Measurements from ENCODE around the gene PGBD1. TPM values are rescaled to one million over a fixed set of nuclear protein-coding genes. Genes with fewer than 3 reads are reported as not detected.

The PGBD1 gene
- total and polyA plus RNA-seq, 2 of the 8 experiments (the other 6 are each of a cell fraction or from before 2014, with no cell fraction given), result 2.5 to 9.2 TPM

DNA sequence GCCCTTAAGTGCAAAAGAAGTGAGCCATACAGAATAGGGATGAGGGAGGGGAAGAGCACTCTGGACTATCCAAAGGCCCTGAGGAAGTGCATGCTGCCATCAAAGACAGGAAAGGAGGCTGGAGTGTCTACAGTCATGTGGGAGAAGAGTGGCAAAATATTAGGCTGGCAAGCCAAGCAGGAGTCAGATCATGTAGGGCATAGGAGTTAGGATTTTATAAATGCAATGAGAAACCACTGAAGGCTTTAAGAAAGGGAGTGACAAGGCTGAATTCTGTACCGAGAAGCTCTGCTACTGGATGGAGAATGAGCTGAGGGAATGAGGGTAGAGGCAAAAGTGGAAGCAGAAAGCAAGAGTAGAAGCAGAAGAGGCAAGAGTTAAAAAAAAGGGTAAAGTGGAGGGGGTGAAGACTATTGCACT, 52.2 kb downstream of the PGBD1 start:
- H2BK5ac ChIP-seq (ENCODE audit: low read depth, low read length), result no peak overlapping the region
- H2AFZ ChIP-seq (ENCODE audit: low read length), result no peak overlapping the region
- peaks cover 0 to 8% (median 2%) of the 10 kb centered on the region in 4 experiments; a peak in 3 of 8 replicates for H3K36me3 ChIP-seq (ENCODE audit: control insufficient read depth in 2 of 4, insufficient read depth in 4 of 4, low read length in 3 of 4)
- no peak overlapping the region for H3K14ac ChIP-seq (ENCODE audit: insufficient read length)
- H3K4me3 ChIP-seq (ENCODE audit: extremely low read depth in 1 of 4, insufficient read depth in 2 of 4, low read depth in 3 of 4, low read length in 4 of 4), result no peak overlapping the region
- H2BK120ac ChIP-seq (replicated peaks; ENCODE audit: low read depth, low read length), result no peak overlapping the region
- no peaks in the 10 kb centered on the region for H3K27me3 ChIP-seq (replicated peaks in 1 of 4; ENCODE audit: control insufficient read depth in 3 of 4, extremely low read depth in 1 of 4, insufficient read depth in 3 of 4, low read length in 3 of 4)
- no peak overlapping the region for H3K9ac ChIP-seq (replicated peaks in 1 of 4; ENCODE audit: extremely low read depth in 1 of 4, low read depth in 3 of 4, low read length in 3 of 4)
- no peaks in the 10 kb centered on the region for H3K4me1 ChIP-seq (replicated peaks in 1 of 4; ENCODE audit: control insufficient read depth in 3 of 4, insufficient read depth in 4 of 4, low read length in 3 of 4)
- H2BK20ac ChIP-seq (ENCODE audit: low read length), result no peak overlapping the region
- no peak overlapping the region for H4K5ac ChIP-seq (ENCODE audit: insufficient read length, low read depth, low read length)
- no peak overlapping the region for H4K91ac ChIP-seq (replicated peaks; ENCODE audit: insufficient read length, low read length)
- H3K4ac ChIP-seq (replicated peaks; ENCODE audit: insufficient read length, low read depth, low read length), result no peak overlapping the region
- H4K20me1 ChIP-seq (replicated peaks in 1 of 2; ENCODE audit: control insufficient read depth in 1 of 2, insufficient read depth in 2 of 2, low read length in 2 of 2), result no peaks in the 10 kb centered on the region
- H3K79me1 ChIP-seq (ENCODE audit: low read depth, low read length), result no peaks in the 10 kb centered on the region
- ChIA-PET CTCF (ENCODE audit: partially characterized antibody) (interaction anchor here (1.0 kb wide), 1 partner anchor 26 kb away, joined by 3 read pairs; no protein-coding TSS in a partner anchor), POLR2A (ENCODE audit: partially characterized antibody) (interaction anchor here (0.6 to 3.6 kb wide), 5 partner anchors 16 to 102 kb away, joined by 3 to 36 read pairs (median 4); partner anchors contain the start of gene ZKSCAN3)
- H3K79me2 ChIP-seq (ENCODE audit: control insufficient read depth in 1 of 2, insufficient read depth in 2 of 2, low read length in 2 of 2), result no peaks in the 10 kb centered on the region; a peak in 1 of 4 replicates
- no peak overlapping the region; a peak in 1 of 4 replicates for H3K4me2 ChIP-seq (ENCODE audit: insufficient read depth in 1 of 2, low read depth in 2 of 2, low read length in 2 of 2)
- H3K56ac ChIP-seq (replicated peaks; ENCODE audit: insufficient read length, low read depth, low read length), result no peak overlapping the region
- no peak for DNase-seq (ENCODE audit: low read depth in 1 of 2, low spot score in 2 of 2)
- no peak overlapping the region for H4K8ac ChIP-seq (ENCODE audit: extremely low read depth, insufficient read depth, low read length)
- no peak overlapping the region for H3K23ac ChIP-seq (ENCODE audit: insufficient read length)
- H3K18ac ChIP-seq (ENCODE audit: extremely low read depth, low read length), result no peak overlapping the region
- no peak overlapping the region for H3K27ac ChIP-seq (ENCODE audit: low read depth, low read length)
- no peak for FAIRE-seq
- no peak overlapping the region for H2BK12ac ChIP-seq (ENCODE audit: low read depth, low read length)
- H3K9me3 ChIP-seq (ENCODE audit: insufficient read depth in 2 of 2, low read depth in 1 of 2, low read length in 1 of 2), result peaks cover 9 to 10% of the 10 kb centered on the region in 2 experiments
- H3K23me2 ChIP-seq (ENCODE audit: low read depth, low read length), result peaks cover 2% of the 10 kb centered on the region; the same call in 1 of the 2 replicates
- no peak overlapping the region for H2AK5ac ChIP-seq (ENCODE audit: low read depth, low read length)
- no peak overlapping the region for H2BK15ac ChIP-seq (ENCODE audit: low read length)
- WGBS, 2 experiments (ENCODE audit: extremely low coverage in 1 of 2, insufficient coverage in 1 of 2, insufficient read length in 1 of 2, insufficient replicate concordance in 2 of 2, low coverage in 1 of 2, low lambda C conversion rate in 2 of 2, missing lambda C conversion rate in 1 of 2), result 92% methylated on average over 1 of the region's 1 CpG; no CpG with 5 or more reads in 1 of the 2 experiments
- TF ChIP-seq SRF (IDR thresholded peaks at IDR 0.05; ENCODE audit: low read depth, low read length) (no peak), TCF12 (IDR thresholded peaks at IDR 0.05; ENCODE audit: low read depth, low read length) (no peak), SP4 (IDR thresholded peaks at IDR 0.05; ENCODE audit: low read length) (no peak)

Data from H1 (cell line).